Common myeloid progenitor, CD34-positive (primary cell): Measurements from ENCODE around the gene GLDC.

ENCODE experiments used
- CTCF ChIA-PET: fragments of 350-600 bp; sonication (Branson Sonifier 250); formaldehyde crosslinking; loops from one replicate; lab custom pipeline; 2021; ENCODE audit warnings: antibody characterized with exemption; lab: Charles Lee
- POLR2A ChIA-PET: fragments of 350-600 bp; sonication (Branson Sonifier 250); formaldehyde crosslinking; loops from one replicate; lab custom pipeline; 2021; ENCODE audit warnings: antibody characterized with exemption; lab: Charles Lee
- DNase-seq, 3 donors: peaks; one replicate each; pipeline versions ENCODE4 v3.0.0 to v3.0.0-alpha.2; 2013
- H3K27ac ChIP-seq, 2 experiments: 1 replicate in 1 of 2; 2 replicates in 1 of 2; pipeline ENCODE4 v1.7.0; 2013; ENCODE audit warnings: inconsistent platforms in 2 of 2, low read length in 2 of 2, mild to moderate bottlenecking in 2 of 2, low read depth in 1 of 2, moderate library complexity in 1 of 2; ENCODE audit not compliant: severe bottlenecking in 2 of 2, insufficient read depth in 1 of 2, poor library complexity in 1 of 2
- H3K27me3 ChIP-seq, 5 experiments: replicated peaks in 2 of 5; 1 replicate in 3 of 5; 2 replicates in 2 of 5; pipeline versions ENCODE4 v1.6.1 to v1.7.0; 2013; ENCODE audit warnings: low read length in 4 of 5, mild to moderate bottlenecking in 2 of 5, moderate library complexity in 2 of 5, inconsistent platforms in 1 of 5; ENCODE audit not compliant: insufficient read depth in 5 of 5, control insufficient read depth in 4 of 5
- H3K36me3 ChIP-seq, 4 experiments: 1 replicate in 2 of 4; 2 replicates in 2 of 4; pipeline versions ENCODE4 v1.6.1 to v1.7.0; 2013; ENCODE audit warnings: low read length in 3 of 4, control low read depth in 1 of 4, mild to moderate bottlenecking in 1 of 4; ENCODE audit not compliant: control insufficient read depth in 4 of 4, insufficient read depth in 4 of 4
- H3K4me1 ChIP-seq, 4 experiments: 1 replicate in 3 of 4; 2 replicates in 1 of 4; pipeline versions ENCODE4 v1.6.1 to v1.7.1; 2013; ENCODE audit warnings: low read length in 3 of 4, mild to moderate bottlenecking in 3 of 4, control low read depth in 1 of 4, inconsistent platforms in 1 of 4, moderate library complexity in 1 of 4; ENCODE audit not compliant: control insufficient read depth in 4 of 4, insufficient read depth in 4 of 4; ENCODE audit errors: control extremely low read depth in 1 of 4
- H3K4me3 ChIP-seq, 7 experiments: 1 replicate in 4 of 7; 2 replicates in 3 of 7; pipeline versions ENCODE4 v1.5.1 to v1.7.0; 2013; ENCODE audit warnings: mild to moderate bottlenecking in 7 of 7, low read length in 6 of 7, moderate library complexity in 6 of 7, inconsistent platforms in 2 of 7, low read depth in 2 of 7, control low read depth in 1 of 7; ENCODE audit not compliant: insufficient read depth in 4 of 7, control insufficient read depth in 1 of 7; ENCODE audit errors: extremely low read depth in 1 of 7
- H3K9me3 ChIP-seq, 5 experiments: 1 replicate in 4 of 5; 2 replicates in 1 of 5; pipeline versions ENCODE4 v1.6.1 to v1.7.1; 2013; ENCODE audit warnings: low read length in 4 of 5, mild to moderate bottlenecking in 2 of 5, inconsistent platforms in 1 of 5, low read depth in 1 of 5, moderate library complexity in 1 of 5; ENCODE audit not compliant: control insufficient read depth in 4 of 5, insufficient read depth in 2 of 5; ENCODE audit errors: control extremely low read depth in 1 of 5
- WGBS: methylation state at CpG from one replicate; pipeline ENCODE4 v1.1.5; 2013; ENCODE audit not compliant: insufficient coverage; 5-methylcytosine and 5-hydroxymethylcytosine counted together

GLDC gene

DNA sequence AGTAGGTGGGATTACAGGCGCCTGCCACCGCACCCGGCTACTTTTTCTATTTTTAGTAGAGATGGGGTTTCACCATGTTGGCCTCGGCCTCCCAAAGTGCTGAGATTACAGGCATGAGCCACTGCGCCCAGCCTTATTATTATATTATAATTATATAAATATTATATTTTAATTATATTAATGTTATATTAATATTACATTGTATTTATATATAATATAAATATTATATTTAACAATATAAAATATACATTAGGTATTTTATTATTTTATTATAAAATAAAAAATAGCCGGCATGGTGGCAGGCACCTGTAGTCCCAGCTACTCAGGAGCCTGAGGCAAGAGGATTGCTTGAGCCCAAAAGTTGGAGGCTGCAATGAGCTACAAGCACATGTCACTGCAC is 21.6 kb upstream of the GLDC start:
- no peaks in the 10 kb centered on the region for H3K36me3 ChIP-seq
- no peak overlapping the region for H3K4me3 ChIP-seq
- peaks cover 0 to 3% (median 0%) of the 10 kb centered on the region in 5 experiments for H3K27me3 ChIP-seq
- WGBS = no CpG with 5 or more reads among the region's 6 CpGs
- no peaks in the 10 kb centered on the region for H3K9me3 ChIP-seq
- ChIA-PET POLR2A (no interaction called here), CTCF (interaction anchor here (0.6 to 2.3 kb wide), 9 partner anchors 10 to 82 kb away, joined by 3 to 7 read pairs (median 4); no protein-coding TSS in a partner anchor)
- DNase-seq = no peak
- no peak overlapping the region for H3K27ac ChIP-seq
- H3K4me1 ChIP-seq = no peaks in the 10 kb centered on the region

DNA sequence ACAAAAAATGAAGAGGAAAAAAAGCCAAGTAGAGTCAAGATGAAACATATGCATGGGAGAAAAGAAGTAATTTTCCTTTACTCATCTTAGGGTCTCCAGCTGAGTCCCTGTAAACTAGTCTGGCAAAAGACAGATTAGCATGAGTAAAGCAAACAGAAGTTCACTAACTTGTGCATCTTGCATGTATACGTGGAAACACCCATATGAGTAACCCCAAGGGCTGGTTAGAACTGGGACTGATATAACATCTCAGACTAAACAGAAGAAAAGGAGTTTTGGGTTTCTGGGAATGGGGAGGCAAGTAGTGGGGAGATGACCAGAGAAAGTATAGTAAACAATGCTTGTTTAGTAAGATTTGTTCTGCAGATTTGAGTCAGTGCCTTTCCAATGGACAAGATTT is 20.1 kb upstream of the GLDC start:
- Histone ChIP-seq H3K9me3 (no peaks in the 10 kb centered on the region), H3K27ac (no peak overlapping the region), H3K36me3 (no peaks in the 10 kb centered on the region), H3K27me3 (peaks cover 0 to 1% (median 0%) of the 10 kb centered on the region in 5 experiments), H3K4me3 (no peak overlapping the region), H3K4me1 (no peaks in the 10 kb centered on the region)
- no peak for DNase-seq
- ChIA-PET CTCF (interaction anchor here (0.8 to 2.3 kb wide), 2 partner anchors 81 to 99 kb away, joined by 3 to 7 read pairs; no protein-coding TSS in a partner anchor), POLR2A (no interaction called here)
- 86% methylated on average over 1 of the region's 1 CpG for WGBS

DNA sequence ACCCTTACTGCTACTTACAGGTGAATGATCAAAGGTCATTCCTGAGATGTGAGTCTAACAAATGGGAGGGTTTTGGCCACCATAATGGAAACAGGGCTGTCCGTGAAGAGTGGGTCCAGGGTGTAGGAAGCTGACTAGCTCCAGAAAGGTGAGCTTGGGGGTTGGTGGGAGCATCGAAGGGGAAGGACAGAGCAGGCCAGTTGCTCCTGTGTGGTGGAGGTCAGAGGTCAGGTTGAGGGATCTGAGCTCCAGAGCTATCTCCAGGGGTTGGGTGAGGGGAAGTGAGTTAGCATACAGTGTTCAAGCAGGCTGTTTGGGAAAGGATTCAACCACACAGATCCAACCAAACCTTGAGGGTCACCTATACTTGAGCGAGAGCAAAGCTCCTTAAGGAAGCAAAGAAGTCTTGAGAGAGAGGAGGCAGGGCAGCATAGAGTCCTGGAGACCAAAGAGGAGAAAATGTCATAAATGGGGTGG is 18.7 kb upstream of the GLDC start:
- ChIA-PET CTCF (interaction anchor here (1.2 to 2.1 kb wide), 2 partner anchors 10 to 79 kb away, joined by 5 to 10 read pairs; no protein-coding TSS in a partner anchor), POLR2A (no interaction called here)
- no peak for DNase-seq
- Histone ChIP-seq H3K36me3 (no peaks in the 10 kb centered on the region), H3K27ac (no peak overlapping the region), H3K4me1 (no peaks in the 10 kb centered on the region), H3K27me3 (no peaks in the 10 kb centered on the region), H3K4me3 (no peak overlapping the region), H3K9me3 (no peaks in the 10 kb centered on the region)
- 97% methylated on average over 3 of the region's 3 CpGs for WGBS

DNA sequence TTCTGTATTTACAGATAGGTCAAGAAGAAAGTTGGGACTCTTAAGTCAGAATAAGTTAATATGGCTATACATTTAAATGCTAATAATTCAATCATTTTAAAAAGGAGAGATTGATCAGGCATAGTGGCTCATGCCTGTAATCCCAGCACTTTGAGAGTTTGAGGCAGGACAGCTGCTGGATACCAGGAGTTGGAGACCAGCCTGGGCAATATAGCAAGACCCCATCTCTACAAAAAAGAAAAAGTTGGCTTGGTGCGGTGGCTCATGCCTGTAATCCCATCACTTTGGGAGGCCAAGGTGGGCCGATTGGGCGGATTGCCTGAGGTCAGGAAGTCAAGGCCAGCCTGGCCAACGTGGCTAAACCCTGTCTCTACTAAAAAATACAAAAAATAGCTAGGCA is 15.0 kb upstream of the GLDC start:
- ChIA-PET POLR2A (no interaction called here), CTCF (interaction anchor here (1.4 kb wide), 1 partner anchor 9 kb away, joined by 4 read pairs; no protein-coding TSS in a partner anchor)
- H3K4me3 ChIP-seq = no peak overlapping the region
- DNase-seq = no peak
- 75% methylated on average over 4 of the region's 4 CpGs for WGBS
- H3K36me3 ChIP-seq = no peaks in the 10 kb centered on the region
- no peaks in the 10 kb centered on the region for H3K4me1 ChIP-seq
- H3K9me3 ChIP-seq = no peaks in the 10 kb centered on the region
- no peak overlapping the region for H3K27ac ChIP-seq
- peaks cover 0 to under 1% (median 0%) of the 10 kb centered on the region in 5 experiments for H3K27me3 ChIP-seq

GRCh38 chr9:6658628-6659353 is 13.3 kb upstream of the GLDC start:
- Histone ChIP-seq H3K4me3 (no peak overlapping the region), H3K4me1 (no peaks in the 10 kb centered on the region), H3K9me3 (no peaks in the 10 kb centered on the region), H3K36me3 (no peaks in the 10 kb centered on the region), H3K27me3 (peaks cover 0 to 9% (median 2%) of the 10 kb centered on the region in 5 experiments), H3K27ac (no peak overlapping the region)
- 93% methylated on average over 2 of the region's 4 CpGs for WGBS
- ChIA-PET POLR2A (interaction anchor here (0.6 kb wide), 1 partner anchor 1054 kb away, joined by 4 read pairs; no protein-coding TSS in a partner anchor), CTCF (no interaction called here)
- DNase-seq = no peak

- Histone ChIP-seq H3K9me3 (no peaks in the 10 kb centered on the region), H3K4me1 (no peaks in the 10 kb centered on the region), H3K27me3 (peaks cover 0 to 19% (median 6%) of the 10 kb centered on the region in 5 experiments), H3K4me3 (no peak overlapping the region), H3K36me3 (no peaks in the 10 kb centered on the region), H3K27ac (no peak overlapping the region)
- ChIA-PET POLR2A (no interaction called here), CTCF (interaction anchor here (1.0 to 2.2 kb wide), 3 partner anchors 11 to 108 kb away, joined by 3 to 7 read pairs (median 4); no protein-coding TSS in a partner anchor)
- DNase-seq = no peak
- WGBS = 100% methylated on average over 3 of the region's 6 CpGs
Measured at GRCh38 chr9:6656614-6657300, 11.2 kb upstream of the GLDC start.
